HCEC 1CT (cell line): ENCODE measurements around the gene DPH1.

Experiments used
- DNase-seq: peaks from one replicate; pipeline ENCODE4 v3.0.0-alpha.2; 2017

The DPH1 gene

DNA sequence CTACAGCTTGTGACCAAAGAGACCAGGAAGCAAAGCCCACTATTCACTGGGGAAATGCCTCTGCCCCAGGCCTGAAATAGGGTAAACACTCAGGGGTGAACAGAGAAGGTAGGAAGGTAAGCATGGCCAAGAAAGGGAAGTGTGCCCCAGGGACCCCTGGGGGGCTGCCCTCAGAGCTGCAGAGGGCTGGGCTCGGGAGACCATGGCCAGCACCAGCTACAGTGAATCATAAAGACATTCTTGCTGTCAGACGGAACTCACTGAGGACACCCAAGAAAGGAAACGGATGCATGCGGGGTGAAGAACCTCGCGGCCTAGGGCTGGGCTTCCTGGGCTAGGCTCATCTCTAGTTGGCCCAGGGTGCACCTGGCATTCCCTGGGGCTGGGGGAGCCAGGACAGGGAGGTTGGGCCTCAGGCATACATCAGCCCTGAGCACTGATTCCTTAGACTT is 34.6 kb downstream of the DPH1 start:
- DNase-seq = peak; percentile 17

DNA sequence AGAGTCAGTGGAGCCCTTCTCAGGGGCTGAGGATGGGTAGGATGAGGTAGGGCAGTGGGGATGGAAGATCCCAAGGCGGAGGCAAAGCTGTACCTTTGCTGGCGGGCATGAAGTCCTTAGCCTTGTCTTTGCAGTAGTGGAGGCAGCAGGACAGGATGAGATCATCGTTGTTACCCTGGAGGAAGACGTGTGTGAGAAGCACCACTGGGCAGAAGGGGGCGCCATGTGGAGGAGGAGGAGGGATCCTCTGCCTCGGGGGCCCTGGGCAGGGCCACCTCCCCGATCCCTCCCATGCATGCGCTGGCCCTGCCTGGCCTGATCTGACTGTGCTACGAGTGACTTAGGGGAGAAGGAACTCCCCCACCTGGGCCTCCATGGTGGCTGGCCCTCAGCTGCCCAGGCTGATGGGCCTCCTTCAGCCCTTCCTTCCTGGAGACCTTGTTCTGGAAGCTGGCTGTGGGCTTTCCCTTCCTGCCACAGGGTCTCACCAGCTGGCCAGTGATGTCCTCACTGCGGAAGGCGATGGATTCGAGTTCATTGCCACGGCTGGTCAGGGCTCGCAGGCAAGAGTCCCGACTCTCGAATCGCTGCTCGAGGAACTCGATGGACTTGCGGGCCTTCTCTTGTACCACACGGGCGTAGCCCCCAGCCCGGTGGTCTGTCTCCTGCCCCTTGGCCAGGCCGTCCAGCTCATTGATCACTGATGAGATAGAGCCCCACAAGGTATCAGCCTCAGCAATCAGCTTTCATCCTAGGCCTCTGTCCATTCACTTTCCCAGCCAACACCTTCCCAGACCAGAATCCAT is 35.2 kb downstream of the DPH1 start:
- peak; percentile 55 for DNase-seq

DNA sequence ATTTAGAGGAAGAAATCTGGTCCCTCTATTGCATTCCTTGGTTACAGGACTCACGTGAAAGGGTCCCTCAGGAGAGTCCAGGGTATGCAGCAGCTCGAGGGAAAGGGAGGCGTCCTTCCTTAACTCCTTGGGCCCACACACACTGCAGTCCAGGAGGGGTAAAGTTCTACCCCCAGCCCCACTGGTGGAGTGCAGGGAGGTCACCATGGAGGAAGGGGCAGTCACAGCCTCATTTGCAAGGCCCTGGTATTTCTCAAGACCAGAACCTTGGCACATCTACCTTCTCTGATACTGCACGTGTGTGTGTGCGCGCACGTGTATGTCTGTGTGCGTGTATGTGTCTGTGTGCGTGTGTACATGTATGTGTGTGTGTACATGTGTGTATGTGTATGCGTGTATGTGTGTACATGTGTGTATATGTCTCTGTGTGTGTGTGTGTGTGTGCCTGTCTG is 36.0 kb downstream of the DPH1 start:
- peak; percentile 0 for DNase-seq

DNA sequence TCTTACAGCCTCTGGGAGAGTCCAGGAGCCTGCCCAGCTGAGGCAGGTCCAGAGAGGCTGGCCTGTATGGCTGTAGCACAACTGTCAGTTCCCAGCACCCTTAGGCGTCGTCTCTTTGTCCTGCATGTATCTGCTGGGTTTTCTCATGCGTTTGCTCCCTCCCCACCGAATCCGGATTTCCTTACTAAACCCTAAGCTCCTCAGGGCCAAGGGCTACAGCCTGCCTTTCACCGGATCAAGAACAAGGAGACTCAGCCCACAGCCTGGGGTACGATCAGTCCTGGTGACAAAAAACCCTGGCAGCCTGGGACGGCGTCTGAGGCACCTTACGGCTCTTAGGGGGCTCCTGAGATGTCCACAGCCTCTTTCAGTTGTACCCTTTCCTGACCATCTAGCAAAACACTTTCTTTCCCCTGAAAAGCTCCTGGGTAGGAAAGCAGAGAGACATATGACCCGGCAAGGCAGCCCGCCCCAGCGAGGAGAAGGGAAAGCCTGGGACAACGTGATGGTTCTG is 37.2 kb downstream of the DPH1 start:
- DNase-seq = peak; percentile 1

DNA sequence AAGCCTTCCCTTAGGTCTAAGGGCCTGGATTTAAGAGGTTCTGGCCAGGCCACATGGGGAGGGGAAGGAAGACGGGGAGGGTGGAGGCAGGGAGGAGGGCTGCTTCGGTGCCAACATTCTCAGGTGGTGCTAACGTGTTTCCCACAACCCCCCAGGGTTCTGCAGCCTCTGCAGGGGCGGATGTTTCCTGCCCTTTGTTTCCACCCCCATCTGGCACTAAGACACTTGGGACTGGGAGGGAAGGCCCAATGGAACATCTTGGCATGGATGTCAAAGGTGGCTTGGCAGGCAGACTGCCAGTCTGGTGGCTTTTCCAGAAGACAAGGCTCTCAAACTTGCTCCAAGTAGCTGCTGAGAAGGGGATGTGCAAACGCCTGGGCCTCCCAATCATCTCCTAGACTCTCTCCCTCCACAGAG is 37.7 kb downstream of the DPH1 start:
- peak; percentile 32 for DNase-seq

DNA sequence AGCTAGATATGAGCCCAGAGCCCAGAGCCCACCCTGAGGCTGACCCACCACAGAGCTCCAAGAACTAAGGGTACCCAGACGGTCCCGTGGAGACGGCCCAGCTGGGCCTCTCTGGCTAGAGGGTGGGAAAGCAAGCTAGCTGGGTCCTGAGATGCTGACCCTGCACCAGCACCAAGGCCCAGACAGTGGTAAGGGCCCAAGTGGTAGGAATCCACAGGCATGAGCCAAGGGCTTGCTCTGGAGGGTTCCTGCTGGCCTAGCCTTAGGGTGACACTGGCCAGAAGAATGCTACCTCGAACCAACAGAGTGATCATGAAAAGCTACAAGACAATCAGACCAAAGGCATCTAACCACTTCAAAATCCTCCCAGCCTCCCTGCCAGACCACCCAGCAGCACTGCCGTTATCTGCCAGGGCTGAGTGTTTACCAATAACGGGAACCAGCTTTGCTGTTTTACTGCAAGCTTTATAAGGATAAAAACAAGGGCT is 38.1 kb downstream of the DPH1 start:
- DNase-seq = peak; percentile 87

DNA sequence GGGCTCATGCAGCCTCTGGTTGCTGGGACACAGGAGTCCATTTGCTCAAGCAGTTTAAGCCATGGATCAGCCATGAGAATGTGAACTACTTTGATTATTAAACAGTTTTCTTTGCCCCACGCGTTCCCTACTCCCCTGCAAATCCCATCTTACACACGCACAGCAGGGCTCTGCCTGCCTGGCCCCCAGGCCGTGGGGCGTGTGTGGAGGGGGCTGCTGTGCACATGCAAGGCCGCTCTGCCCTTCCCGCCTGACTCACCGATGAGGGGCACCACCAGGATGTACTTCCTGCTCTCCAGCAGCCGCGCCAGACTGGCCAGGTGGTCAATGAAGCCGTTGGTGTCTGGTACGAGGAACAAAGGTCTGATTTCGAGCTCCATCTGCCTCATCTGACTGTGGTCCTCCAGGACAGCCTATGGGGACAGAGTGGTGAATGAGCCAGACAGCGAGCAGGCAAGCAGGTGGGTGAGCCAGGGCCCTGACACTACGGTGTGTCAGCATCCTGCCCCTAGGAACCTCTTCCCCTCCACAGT is 38.6 kb downstream of the DPH1 start:
- DNase-seq = peak; percentile 78

DNA sequence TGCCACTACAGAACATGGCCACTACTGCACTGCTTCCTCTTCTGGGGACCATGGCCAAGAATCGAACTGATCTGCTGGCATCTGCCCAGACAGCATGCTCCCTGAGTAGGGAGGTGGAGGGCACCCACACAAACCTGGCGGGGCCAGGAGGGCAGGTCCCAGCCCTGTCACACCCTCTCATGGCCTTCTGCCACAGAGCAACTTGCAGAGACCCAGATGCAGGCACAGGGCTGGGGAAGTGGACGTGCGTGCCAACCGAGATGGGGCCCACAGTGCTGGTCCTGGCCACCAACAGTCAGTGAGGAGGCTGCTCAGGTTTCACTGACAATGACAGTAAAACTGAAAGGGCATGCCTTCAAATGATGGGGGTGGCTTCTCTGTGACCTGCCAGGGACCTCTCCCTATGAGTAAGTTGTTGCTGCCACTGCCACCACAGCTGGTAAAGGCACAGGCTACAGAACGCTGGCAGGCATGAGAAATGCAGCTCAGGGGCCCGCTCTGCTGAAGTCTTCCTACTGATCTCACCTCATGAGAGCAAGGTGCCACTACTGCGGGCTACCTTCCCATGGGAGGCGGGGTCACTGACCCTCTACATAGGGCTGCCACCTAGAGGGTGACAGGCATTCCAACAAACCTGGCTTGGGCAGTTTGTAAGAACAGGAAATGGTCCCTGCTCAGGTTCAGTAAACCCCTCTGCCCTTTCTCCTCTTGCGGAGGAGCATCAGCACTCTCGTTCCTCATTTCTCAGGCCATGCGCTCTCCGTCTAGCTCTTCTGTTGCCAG is 40.5 kb downstream of the DPH1 start:
- peak; percentile 0 for DNase-seq

DNA sequence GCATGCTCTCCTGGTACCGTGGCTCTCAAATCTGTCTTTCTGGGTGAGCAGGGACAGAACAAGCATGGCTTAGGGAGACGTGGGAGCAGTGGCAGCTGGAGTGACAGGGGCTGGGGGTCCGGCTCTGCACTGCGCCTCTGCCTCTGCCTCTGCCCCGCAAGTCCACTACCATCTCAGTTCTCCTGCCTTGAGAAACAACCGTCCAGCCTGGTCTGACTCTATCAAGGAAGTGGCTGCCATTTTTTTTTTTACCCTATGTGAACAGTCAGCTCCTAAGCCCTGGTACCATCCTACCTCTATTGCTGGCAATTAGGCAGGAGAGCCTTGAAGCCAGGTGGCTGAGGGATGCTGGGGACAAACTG is 41.1 kb downstream of the DPH1 start:
- no peak for DNase-seq

DNA sequence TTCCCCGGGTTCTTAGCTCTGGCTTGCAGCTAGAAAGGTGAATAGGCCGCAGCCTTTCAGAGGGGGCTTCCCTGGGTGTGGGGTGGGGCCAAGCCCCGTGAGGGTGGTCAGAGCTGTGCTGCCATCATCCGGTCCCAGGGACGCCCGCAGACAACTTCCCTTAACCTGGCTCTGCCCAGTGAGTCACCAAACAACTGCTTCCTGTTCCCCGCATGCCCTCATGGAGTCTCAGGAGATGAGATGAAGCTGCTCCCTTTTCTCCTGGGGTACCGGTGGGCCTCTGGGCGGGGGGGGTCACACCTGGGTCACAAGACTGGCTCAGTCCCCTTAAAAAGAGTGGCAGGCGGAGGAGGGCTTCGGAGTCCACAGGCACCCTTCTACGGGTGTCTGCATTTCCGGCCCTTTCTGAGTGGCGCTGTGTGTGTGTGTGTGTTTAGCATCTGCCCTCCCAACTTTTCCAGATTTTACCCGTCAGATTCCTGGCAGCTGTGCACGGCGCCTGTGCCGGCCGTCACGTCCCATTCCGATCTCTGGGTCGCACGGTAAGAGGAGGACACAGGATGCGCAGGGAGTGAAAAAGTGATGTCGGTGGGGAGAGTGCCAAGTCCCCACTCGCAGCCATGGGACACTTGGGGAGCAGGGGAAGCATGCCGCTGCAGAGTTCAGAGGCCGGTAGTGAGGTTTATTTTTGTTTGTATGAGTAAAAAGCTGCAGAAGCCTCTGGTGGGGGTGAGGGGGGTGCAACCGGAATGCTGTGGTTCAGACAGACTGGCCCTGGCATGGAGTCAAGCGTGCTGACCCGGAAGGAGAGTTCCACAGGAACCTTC is 41.7 kb downstream of the DPH1 start:
- DNase-seq = peak; percentile 93

DNA sequence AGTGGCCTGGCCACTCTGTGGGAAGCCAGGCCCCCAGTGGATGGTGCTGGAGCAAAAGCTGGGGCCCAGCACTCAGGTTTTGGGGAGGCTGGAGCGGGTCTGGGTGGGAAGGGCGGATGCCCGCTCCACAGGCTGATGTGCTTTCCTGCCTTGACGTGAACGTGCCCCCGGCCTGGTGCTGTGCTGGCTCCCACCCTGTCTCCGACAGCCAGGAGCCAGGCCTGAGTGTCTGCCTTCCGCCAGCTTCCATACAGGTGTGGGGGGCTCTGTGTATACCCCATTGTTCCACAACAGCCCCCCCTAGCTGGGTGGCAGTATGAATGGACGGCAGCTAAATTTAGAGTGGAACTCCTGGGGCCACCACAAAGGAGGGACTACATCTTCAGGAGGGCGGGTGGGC is 45.0 kb downstream of the DPH1 start:
- DNase-seq = no peak

DNA sequence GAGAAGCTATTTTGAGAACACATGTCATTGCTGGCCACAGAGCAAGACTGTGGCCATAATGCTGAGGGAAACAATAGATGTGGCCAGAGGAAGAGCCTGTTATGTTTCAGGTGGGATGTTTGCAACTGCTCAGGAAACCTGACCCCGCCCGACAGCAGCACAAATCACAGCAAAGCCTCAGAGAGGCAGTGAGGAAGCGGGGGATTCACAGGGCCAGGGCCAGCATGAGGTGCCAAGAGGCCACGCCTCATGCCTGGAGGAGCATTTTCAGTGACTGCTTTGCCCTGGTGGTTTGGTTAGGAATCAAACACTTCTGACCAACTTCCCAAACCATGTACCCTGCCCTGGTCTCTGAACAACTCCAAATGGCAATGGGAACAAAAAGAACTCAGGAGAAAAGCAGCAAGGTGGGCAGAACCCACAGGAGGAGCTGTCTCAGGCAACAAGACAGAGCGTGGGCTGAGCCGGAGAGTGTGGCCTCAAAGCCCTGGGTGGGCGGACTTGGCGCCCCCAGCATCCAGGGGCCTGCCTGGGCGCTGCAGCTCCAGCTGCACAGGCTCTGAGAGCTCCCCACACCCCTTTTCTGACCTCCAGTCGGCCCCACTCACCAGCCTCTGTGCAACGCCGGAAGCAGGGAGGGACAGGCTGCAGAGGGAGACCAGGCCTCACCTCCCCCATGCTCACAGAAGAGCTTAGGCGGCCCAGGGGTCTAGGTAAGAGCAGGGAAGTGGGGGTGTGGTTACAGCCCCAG is 45.6 kb downstream of the DPH1 start:
- no peak for DNase-seq

DNA sequence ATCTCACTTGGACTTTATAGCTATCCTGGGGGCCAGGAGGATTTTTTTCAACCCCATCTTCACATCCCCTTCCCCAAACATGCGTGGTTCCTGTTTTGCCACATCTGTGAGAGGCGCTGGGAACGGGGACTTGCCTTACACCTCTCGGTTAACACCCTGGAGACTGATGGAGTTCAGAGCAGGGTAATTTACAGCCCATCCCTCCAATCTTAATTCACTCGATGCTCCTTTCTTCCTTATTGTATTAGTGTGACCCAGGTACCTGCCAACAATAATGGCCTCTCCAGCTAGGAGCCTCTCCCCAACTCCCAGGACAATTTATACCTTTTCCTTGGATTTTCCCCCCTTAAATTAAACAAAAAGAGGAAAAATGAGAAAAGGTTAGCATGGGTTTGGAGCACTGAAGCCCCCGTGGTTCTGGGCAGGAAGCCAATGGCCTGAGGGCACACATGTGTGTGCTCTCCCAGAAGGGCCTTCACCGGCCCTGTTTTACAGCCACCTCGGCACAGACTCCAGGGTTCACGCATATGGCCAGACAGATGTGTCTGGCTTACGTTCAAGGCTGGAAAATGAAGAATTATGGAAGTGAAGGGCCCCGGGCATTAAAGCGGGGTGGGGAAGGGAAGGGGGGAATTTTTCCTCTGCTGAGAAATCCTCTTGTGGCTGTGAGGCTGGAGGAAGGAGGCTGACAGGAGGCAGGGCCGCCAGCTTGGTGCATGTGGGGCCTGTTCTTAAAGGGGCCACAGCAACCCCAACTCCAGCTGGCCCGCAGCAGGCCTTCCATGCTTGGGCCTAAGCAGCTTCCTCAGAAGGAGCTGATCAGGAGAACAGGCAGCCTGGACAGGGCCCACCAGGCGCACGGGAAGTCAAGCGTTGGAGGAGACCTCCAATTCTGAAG is 46.4 kb downstream of the DPH1 start:
- no peak for DNase-seq

DNA sequence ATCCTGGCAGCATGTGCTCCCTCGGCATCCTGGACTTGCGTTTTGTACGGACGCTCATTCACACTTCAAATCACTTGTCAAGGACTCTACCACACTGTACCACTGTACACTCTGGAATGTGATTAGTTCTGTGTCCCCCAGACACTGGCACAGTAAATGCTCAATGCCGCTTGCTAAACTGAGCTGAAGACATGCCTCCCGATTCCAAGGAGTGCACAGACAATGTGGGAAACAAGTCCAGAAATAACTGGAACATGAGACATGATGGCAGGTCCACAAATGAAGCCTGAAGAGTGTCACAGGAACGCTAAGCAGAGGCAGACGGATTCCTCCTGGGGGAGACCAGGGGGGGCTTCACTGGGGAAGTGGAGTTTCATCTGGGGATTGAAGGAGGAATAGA is 47.1 kb downstream of the DPH1 start:
- DNase-seq = no peak

DNA sequence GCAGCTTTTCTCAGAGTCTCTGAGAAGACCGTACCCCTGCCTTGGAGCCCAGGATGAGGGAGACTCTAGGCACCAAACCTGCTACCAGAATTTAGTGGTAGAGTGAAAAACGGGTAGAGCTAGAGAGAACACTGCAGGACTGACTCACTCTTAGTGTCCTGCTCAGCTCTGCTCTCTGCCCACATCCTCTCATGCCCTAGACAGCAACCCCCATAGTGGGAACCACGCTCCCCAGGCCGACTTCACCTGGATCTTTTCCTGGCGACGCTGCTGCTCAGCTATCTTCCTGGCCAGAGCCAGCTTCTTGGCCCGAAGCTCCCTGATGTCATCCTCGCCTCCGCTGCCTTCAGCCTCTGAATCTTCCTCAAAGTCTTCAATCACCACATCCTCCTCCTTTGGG is 51.6 kb downstream of the DPH1 start:
- peak; percentile 57 for DNase-seq

DNA sequence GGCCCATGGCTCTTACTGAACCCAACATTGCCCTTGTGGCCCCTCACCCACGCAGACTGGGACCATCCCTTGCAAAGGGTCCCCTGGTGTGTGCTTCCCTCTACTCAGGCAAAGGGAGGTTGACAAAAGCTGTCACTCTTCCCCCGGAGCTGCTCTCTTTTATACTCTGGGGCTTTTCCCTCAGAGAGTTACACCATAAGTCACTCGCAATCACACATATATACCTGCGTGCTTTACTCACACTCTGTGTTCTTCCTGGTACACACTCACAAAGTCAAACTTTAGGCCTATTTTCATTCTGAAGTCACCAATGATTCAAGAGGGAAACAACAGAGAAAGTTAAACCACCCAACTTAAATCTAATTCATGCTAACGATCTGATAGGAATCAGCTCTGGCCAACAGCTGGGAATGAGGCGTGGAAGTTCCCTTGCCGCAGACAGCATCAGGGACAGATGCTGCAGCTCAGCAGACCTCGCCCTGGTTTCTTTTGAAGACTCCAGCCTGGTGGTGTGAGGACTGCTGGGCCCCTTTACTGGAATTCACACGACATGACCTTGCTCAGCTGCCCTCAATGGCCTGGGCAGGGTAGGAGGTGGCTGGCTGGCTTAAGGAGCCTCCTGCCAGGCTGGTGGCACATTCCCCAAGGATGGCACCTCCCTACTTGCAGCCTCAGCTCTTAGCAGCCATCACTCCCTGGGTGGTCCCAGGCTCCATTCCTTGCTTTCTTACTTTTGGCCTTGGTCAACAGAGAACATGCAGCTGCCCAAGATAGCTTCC is 52.2 kb downstream of the DPH1 start:
- DNase-seq = no peak

DNA sequence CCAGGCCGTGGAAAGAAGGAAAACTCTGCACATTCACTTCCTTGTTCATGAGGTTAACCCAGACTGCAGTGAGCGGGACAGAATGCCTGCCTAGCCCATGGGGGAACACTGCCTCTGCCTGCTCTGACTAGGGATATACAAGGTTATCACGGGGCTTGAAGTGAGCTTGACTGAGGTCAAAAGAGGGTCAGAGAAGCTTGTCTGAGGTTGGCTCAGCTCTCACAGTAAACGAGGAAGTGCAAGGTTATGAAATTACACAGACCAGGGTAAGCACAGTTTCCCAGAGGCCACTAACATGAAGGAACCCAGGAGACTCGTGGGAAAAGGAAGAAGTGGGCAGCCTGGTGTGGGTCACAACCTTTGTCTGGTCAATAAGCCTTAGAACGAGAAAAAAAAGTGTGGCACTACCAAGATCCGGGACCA is 53.7 kb downstream of the DPH1 start:
- no peak for DNase-seq

DNA sequence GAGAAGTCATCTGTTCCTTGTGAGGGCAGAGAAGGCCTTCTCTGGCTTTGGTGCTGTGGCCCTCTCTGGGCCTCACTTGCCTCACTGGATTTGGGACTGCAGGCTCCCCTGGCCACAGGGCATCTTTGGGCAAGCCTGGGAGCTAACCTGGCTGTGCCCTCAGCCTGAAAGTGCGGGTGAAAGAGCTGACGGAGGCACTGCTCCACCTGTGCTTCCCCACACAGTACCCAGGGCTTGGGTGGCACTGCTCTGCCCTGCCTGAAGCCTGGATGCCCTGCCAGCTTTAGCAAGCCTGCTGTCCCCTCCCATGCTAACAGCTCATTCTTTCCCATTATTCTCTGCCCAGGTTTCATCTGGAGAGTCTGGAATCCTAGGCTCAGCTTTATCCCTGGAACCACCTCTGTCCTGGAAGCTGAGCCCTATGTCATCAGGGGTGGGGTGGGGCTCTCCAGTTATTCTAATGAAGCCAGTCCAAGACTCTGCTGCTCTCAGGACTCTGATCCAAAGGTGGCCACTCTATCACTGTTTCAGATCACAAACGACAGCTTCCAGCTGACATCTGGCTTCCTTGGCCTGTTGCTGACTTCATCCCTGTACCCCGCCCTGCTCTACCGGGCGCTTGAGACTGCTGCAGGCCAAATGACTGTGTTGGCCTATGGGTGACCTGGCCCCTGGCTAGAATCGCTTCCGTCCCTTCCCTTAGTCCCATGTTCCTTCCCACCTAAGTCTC is 54.2 kb downstream of the DPH1 start:
- peak; percentile 66 for DNase-seq
